Colonic mucosa (tissue), 4 donors: ENCODE results near the gene XRCC4. TPM values are rescaled to one million over a fixed set of nuclear protein-coding genes. Genes with fewer than 3 reads are reported as not detected.

Experiments used
- DNase-seq: peaks from one replicate; pipeline ENCODE4 v3.0.0-alpha.2; 2020
- H3K27ac ChIP-seq: fragments of 200-600 bp; one replicate; pipeline ENCODE4 v1.8.0; 2021
- H3K27me3 ChIP-seq: fragments of 200-600 bp; one replicate; pipeline ENCODE4 v1.8.0; 2021
- H3K36me3 ChIP-seq: fragments of 200-600 bp; one replicate; pipeline ENCODE4 v1.8.0; 2021
- H3K4me1 ChIP-seq: fragments of 200-600 bp; one replicate; pipeline ENCODE4 v1.8.0; 2021; ENCODE audit warnings: mild to moderate bottlenecking
- H3K4me3 ChIP-seq: fragments of 200-600 bp; one replicate; pipeline ENCODE4 v1.8.0; 2021
- H3K9ac ChIP-seq, 2 donors: one replicate each; pipeline ENCODE4 v1.7.0; 2013; ENCODE audit warnings: control low read depth in 2 of 2, low read depth in 2 of 2, low read length in 2 of 2
- H3K9me3 ChIP-seq: fragments of 200-600 bp; one replicate; pipeline ENCODE4 v1.8.0; 2021
- CTCF ChIP-seq: fragments of 200-600 bp; IDR thresholded peaks from one replicate; pipeline ENCODE4 v1.8.0; 2022; ENCODE audit warnings: antibody characterized with exemption, mild to moderate bottlenecking
- intact Hi-C: fragments of 100-400 bp; cut with DNase I; formaldehyde crosslinking; loops from one replicate; pipeline ENCODE4 v1.14.1; 2022
- total RNA-seq, 2 donors: library from RNA; stranded (reverse); fragmentation: NEBNext Ultra II Directional in 1 of 2; extraction: Animal tissue kit (Norgen Biotek cat#: 25700) in 1 of 2; gene quantifications; one replicate each; pipeline ENCODE4 v1.2.1, GENCODE V29; 2021
- donor health status: healthy.
- donor health status: DM: no; HTN: no; CAD: no.
- donor health status: DM: no; HTN: no; CAD: no.

XRCC4 gene
- total RNA-seq, 2 donors from 2014 or later = 5.7 to 8.7 TPM

GRCh38 chr5:83401122-83401731 is 323.9 kb downstream of the XRCC4 start:
- intact Hi-C loops = no loop called here
- Histone ChIP-seq H3K27me3 (no peaks in the 10 kb centered on the region), H3K9me3 (no peaks in the 10 kb centered on the region), H3K9ac (no peak overlapping the region), H3K27ac (no peak overlapping the region), H3K4me1 (no peaks in the 10 kb centered on the region), H3K4me3 (no peak overlapping the region), H3K36me3 (no peaks in the 10 kb centered on the region)
- DNase-seq = no peak
- TF ChIP-seq CTCF = no peak

GRCh38 chr5:83401775-83402174 is 324.4 kb downstream of the XRCC4 start:
- DNase-seq = no peak
- Histone ChIP-seq H3K4me1 (no peaks in the 10 kb centered on the region), H3K27me3 (no peaks in the 10 kb centered on the region), H3K4me3 (no peak overlapping the region), H3K9ac (no peak overlapping the region), H3K36me3 (no peaks in the 10 kb centered on the region), H3K27ac (no peak overlapping the region), H3K9me3 (no peaks in the 10 kb centered on the region)
- intact Hi-C loops = no loop called here
- no peak for TF ChIP-seq CTCF

Other genes with a start within 250 kb of the XRCC4 start
- 100 to 1,000 TPM in 1 of 2 donors, 10 to 100 TPM in 1; 89.4 to 114 TPM for gene TMEM167A, start 153 bp upstream of the XRCC4 start, total RNA-seq